ENCODE measurements around the gene CCDC150. TPM values are rescaled to one million over a fixed set of nuclear protein-coding genes. Genes with fewer than 3 reads are reported as not detected.

The CCDC150 gene
- total RNA-seq, 2 donors from 2014 or later = 12.0 to 43.5 TPM

Other genes starting within 250 kb of the CCDC150 start
- 1 to 10 TPM; 1.2 to 2.1 TPM for gene HECW2, start 46.2 kb upstream of the CCDC150 start, total RNA-seq
- 10 to 100 TPM; 54.2 to 65.0 TPM for gene GTF3C3, start 160.0 kb downstream of the CCDC150 start, total RNA-seq
- gene C2orf66, start 169.6 kb downstream of the CCDC150 start, total RNA-seq = 1 to 10 TPM in 1 of 2 donors, under 1 TPM in 1; 0.21 to 1.3 TPM